Left forelimb (tissue), 1 donor: ENCODE measurements around the gene CCNI.
"Not testable (repeated sequence)": the region's sequence is repeated elsewhere in the genome, so short reads cannot be mapped to it uniquely, and the experiment has no call there.

Source experiments
- DNase-seq: peaks from one replicate; pipeline ENCODE4 v3.0.0-alpha.2; 2018; ENCODE audit warnings: low spot score

The CCNI gene, protein sequence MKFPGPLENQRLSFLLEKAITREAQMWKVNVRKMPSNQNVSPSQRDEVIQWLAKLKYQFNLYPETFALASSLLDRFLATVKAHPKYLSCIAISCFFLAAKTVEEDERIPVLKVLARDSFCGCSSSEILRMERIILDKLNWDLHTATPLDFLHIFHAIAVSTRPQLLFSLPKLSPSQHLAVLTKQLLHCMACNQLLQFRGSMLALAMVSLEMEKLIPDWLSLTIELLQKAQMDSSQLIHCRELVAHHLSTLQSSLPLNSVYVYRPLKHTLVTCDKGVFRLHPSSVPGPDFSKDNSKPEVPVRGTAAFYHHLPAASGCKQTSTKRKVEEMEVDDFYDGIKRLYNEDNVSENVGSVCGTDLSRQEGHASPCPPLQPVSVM

DNA sequence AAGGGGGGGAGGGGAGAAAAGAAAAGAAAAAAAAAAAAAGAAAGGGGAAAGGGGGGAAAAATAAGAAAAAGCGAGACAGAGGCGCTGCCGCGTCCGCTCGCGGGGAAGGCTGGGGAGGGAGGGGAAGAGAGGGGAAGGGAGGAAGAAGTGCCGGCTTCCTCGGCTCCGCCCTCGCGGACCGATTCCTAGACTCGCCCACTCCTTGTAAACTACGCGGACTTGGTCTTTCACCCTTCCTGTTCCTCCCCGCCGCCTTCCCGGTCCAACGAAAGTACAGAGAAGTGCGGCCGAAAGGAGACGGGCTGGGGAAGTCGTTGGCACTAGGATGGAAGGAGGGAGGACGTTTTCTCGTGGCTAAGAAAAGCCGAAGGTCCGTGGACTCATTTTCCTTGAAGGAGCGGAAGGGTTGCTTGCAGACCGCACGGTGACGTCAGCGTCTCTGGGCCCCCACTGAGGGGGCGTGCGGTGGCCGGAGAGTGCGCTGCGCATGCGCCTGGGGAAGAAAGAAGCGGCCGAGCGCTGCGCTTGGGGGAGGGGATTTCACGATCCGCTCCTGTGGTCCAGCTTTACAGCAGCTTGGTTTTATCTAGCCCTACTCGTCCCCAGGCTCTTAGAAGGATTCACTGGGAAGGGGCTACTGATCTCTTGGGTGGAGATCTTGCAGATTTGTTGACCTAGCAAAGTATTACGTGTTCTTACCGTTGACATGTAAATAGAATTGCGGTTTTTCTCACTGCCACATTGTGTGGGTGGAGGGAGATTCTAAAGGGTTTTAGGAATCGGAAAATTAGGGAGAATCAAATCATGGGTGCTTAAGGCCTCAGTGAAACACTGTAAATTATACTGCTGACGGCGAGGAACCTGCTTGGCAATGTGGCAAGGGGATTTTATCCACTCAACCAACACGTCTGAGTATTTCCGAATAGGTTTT is at the start of gene CCNI:
TSS of gene CCNI (minus strand) at position 121 of the 931 bp plus-strand sequence. CDS start 9,627 bp downstream, outside the sequence.
- peak; percentile 99 for DNase-seq

DNA sequence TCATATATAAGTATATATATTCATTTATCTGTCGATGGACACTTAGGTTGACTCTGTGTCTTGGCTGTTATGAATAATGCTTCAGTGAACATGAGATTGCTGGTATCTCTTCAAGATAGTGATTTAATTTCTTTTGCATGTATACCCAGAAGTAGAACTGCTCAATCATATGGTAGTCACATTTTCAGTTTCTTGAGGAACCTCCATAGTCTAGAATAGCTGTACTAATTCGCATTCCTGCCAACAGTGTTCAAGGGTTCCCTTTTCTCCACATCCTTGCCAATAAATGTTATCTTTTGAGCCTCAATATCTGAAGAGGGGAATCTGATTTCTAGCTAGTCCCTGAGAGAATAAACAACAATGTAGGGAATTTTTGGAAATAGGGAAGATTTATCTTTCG is 48.8 kb upstream of the CCNI start:
- no peak for DNase-seq

DNA sequence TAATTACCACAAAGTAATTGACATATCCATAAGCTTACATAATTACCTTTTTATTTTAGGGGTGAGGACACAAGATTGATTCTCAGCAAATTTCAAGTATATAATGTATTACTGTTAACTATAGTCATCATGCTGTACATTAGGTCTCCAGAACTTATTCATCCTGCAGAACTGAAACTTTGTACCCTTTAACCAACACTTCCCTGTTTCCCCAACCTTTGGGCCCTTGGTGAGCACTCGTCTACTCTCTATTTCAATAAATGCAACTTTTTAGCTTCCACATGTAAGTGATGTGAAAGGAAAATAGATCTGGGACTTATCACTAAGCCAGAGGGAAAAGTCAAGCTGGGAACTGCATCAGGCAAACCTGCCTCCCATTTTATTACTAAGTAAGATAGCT is 47.6 kb upstream of the CCNI start:
- DNase-seq: no peak

DNA sequence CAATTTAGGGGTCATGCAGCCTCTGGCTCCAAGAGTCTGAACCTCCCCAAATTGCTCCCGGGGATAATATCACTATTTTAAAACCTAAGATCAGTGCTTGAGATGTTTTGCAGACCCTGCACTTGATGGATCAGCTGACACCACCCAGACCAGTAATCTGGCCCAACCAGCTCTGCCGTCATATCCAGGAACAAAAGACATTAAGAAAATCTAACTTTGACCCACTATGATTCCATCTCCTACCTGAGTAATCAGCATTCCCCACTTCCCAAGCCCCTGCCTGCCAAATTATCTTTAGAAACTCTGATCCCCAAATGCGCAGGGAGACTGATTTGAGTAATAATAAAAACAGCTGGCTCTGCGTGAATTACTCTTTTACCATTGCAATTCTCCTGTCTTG is 46.9 kb upstream of the CCNI start:
- DNase-seq: no peak

DNA sequence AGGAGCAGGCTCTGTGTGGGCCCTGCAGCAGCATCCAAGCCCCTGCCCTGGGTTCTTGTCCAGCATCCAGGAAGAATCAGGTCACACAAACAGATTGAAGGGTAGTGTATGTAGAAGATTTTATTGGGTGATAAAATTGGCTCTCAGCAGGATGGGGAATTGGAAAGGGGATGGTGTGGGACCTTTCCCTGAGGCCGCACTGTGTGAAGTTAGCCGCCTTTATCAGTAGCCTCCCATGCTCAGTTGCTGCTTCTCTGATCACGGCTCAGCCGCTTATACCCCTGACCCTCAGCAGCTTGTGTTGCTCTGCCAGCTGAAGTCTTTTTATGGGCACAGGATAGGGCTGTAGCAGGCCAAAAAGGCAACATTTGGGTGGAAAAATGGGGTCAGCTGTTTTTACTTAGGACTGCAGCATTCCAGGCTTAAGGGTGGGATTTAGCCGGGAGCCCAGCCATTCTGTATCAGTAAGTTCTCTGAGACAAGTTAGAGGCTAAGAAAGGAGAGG is 46.0 kb upstream of the CCNI start:
- DNase-seq: no peak

DNA sequence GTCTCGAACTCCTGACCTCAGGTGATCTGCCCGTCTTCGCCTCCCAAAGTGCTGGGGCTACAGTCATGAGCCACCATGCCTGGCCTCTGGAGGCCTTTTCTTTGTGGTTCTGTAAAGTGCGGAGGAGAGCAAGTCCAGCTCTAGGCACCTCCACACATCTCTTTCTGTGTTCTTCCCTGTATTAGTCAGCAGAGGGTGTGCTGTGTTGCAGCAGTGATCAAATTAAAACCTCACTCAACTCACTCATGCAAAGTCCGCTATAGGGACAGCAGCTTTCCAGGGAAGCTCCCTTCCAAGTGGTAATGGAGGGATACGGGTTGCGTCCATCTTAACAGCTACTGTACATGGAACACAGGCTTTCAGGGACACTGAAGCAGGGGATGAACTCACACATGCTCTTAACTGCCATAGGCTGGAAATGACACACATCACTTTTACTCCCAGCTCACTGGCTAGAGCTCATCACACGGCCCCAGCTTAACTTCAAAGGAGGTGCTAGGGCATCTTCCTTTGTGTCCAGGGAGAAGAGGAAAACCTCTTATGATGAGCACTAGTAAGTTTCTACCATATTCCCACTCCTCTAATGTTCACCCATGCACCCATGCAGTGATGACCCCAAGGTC is 45.2 kb upstream of the CCNI start:
- no peak for DNase-seq

DNA sequence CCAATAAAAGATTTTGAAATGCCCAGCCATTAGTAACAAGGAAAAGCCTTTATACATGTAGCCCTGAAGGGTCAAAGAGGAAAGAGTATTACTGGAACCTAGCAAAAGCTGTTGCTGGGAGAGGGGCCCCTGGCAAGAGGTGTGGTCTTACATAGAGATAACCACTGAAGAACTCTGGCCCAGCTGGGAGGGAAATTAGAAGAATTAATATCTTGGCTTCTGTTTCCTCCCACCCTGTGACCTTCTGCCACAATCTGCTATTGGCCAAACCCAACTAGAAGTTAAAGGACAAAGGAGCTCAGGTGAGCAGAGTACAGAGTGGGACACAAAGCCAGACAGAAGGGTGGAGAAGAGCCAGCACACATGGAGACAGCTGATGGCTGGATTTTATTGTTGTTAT is 41.9 kb upstream of the CCNI start:
- DNase-seq: no peak

DNA sequence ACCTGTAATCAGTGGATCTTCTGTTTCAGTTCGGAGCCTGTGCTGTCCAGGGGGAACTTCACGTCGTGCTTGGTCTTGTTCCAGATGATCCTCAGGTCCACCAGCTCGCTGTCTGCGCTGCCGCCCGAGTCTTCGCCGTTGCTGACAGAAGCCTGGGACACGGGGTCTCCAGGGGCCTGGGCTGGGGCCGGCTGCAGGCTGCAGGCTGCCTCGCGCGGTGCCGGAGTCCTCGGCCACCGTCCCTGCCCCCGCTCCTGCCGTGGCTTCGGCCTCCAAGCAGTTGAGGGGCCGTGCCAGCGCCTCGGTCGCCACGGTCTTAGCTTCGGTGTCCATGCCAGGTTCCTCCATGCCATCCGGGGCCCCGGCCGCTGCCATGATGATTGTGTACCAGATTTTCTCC is 37.3 kb upstream of the CCNI start:
- DNase-seq: no peak

DNA sequence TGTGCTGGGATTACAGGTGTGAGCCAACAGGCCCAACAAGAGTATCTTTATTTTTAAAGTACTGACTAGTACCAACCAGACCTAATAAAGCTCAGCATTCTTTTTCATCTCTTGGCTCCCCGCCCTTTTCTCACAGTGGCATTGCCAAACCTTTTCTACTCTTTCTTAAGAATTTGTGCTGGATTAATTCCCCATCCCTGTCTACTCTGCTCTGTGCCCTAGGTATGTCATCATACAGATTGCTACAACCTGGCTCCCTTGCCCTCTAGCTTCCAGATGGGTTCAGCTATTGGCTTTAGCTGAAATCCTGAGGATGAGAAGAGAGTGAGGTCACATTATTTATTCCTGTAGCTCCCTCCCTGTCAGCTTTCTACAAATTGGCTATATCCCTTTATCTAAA is 34.9 kb upstream of the CCNI start:
- no peak for DNase-seq

DNA sequence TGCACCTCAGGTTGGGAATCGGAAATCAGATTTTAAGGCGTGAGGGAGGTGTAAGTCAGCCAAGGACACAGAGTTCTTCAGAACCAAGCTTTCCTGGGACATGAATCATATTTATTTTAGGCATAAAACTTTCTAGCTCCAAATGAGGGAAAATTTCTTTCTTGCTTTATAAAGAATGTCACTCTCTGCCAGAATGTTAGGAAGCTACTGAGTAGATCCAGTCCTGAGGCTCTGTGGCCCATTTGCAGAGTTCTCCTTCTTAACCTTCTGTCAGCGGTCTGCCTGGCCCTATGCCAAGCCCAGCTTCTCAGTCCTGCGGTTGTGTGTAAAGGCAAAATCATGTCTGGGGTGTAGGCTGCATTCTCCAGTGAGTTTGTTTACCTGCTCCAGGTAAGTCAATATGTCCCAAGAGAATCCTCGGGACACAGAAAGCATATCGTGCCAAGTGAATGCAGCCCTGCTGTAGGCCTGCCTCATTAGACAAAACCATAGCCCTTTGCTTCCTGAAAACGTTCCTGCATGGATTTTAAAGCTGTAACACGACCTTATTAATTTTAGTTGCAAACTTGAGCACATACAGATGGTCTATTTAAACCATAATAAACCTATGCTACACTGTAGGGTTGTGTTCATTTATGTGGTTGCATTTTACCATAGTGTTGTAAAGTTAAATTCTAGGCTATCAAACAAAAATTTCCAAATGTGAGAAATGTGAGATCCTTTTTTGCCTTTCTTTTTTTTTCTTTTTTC is 29.2 kb upstream of the CCNI start:
- no peak for DNase-seq

DNA sequence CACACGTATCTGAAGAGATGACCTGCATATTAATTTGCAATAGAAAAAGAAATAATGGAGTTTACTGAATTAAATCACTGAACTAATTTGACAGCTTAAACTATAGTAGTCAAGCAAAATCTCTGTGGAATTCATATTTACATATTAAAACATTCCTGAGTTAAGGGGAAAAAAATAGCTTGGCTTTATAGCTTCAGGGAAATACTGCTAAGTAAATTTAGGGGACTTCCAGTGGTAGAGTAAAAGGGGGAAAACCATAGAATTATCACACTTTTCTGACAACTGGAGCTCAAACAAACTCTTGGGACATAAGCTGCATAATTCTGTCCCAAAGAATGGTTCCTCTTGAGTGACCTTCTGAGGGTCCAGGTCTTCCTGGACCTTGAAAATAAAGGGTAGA is 28.6 kb upstream of the CCNI start:
- DNase-seq: no peak

DNA sequence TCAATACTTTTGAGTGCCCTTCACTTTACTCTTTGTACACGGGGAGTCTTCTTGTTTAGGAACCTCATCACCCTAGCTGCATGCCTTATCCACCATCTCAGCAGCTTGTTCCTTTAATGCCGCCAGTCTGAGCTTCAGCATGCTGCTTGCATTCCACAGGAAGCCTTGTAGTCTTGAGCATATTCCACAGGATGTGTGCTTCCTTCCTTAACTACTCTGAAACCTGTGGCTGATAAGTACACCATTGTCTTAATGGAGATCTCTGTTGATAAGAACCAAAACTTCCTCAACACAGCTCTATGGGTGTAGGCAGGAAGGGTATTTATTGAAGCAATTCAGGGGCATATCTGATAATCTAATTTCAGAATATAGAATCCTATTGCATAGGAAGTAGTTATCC is 24.4 kb upstream of the CCNI start:
- DNase-seq: no peak

DNA sequence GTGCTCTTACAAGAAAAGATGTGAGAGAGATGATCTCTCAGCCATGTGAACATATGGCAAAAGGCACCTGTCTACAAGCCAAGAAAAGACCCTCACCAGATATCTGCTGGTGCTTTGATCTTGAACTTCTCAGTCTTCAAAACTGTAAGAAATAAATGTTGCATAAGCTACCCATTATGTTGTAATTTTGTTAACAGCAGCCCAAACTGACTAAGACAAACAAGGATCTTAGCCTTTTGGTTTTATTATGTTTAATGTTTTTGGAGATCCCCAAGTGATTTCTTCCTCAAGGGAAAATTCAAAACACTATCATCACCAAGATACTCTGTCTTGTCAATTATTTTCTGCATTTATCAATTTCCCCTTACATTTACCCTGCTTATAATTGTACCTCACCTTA is 21.8 kb upstream of the CCNI start:
- no peak for DNase-seq

DNA sequence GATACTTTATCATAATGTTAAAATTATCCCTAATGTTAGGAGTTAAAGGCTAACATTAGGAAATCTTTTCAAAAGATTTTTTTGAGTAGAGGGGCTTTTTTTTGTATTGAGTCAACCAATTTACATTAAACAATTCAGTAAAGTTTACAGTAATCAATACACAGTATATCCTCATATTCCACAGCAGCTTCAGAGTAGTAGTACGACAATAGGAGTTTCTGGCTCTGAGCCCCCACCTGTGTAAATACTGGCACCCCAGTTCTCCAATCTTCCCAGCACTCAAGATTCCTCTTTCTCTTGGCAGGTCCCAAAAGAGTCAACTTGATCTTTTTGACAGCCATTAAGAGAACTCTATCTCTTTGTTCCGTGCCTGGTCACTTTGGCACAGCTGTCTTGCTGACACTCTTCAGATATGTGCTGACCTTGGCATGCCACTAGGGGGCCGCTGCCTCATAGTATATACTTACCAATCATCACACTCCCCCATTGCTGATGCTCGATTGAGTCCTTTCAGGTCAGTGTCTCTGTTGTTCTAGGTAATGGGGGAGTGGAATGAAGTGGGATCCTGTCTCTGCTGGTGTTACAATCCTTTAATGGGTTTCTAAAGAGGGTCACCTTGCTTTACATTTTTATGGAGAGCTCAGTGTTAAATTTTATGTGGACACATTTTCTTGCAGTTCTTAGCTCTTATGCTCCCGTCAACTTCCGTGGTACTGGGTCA is 19.5 kb upstream of the CCNI start:
- peak; percentile 78 for DNase-seq

DNA sequence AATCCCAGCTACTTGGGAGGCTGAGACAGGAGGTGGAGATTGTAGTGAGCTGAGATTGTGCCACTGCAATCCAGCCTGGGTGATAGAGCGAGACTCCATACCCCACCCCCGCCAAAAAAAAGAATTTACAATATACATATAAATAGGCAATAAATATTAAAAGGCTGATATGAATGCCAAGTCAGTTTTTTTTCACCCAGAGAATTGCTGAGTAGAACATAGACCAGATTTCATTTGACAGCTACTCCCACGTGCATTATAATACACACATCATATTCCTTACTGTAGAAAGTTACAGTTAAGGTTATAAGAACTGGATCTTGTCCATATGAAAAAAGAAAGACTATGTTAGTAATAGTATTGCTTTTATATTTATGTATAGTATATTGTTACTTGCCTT is 18.7 kb upstream of the CCNI start:
- no peak for DNase-seq

DNA sequence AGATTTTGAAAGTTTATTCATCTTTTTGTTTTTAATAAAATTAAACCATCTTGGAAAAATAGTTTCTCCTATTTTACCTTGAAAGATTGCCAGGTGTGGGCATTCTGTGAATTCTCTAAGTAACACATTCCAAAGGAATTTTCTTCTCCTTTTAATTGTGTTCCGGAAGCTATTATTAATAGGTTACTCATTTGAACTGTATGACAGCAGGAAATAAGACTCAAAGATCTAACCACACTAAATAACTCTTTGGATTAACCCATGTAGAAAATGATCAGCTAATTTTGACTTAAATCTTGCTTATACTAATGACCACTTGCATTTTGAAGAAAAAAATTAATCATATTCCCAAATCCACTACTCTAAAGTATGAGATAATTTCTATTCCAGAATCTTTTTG is 17.6 kb upstream of the CCNI start:
- DNase-seq: no peak

DNA sequence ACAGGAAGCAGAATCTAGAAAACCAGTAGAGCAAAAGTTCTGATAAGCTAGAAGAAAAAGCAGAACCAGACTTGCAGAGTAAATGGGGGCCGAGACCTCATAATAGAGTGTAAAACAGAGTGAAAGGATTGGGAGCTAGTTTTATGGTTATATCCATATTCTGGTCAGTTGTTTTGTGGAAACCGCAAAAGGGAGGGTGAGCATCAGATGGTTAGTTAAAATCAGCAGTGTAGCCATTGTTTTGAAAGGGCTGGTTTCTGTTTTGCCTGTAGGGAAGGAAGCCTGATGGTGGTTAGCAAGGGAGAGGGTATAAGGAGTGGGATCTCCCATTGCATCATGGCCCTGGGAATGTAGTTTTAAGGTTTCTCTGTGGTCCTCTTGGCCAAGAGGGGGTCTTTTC is 17.2 kb upstream of the CCNI start:
- no peak for DNase-seq

DNA sequence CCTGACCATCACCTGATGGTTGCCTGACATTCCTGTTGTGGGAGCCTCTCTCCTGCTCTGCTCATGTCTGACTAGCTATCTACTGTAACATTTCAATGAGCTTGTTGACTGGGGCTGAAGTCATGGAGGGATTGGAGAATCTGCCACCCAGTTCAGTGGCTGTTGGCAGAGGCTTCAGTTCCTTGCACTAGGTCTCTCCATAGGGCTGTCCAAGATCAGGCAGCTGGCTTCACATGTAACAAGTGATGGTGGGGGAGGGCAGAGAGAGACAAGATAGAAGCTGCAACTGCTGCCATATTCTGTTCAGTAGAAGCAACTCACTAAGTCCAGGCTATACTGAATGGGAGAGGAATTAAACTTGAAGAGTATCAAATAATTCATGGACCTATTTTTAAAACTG is 14.1 kb upstream of the CCNI start:
- DNase-seq: no peak

DNA sequence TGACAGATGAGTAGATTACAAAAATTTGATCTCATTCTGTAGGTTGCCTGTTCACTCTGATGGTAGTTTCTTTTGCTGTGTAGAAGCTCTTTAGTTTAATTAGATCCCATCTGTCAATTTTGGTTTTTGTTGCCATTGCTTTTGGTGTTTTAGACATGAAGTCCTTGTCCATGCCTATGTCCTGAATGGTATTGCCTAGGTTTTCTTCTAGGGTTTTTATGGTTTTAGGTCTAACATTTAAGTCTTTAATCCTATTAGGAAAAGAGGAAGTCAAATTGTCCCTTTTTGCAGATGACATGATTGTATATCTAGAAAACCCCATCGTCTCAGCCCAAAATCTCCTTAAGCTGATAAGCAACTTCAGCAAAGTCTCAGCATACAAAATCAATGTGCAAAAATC is 11.2 kb upstream of the CCNI start:
- DNase-seq: not testable (repeated sequence)

DNA sequence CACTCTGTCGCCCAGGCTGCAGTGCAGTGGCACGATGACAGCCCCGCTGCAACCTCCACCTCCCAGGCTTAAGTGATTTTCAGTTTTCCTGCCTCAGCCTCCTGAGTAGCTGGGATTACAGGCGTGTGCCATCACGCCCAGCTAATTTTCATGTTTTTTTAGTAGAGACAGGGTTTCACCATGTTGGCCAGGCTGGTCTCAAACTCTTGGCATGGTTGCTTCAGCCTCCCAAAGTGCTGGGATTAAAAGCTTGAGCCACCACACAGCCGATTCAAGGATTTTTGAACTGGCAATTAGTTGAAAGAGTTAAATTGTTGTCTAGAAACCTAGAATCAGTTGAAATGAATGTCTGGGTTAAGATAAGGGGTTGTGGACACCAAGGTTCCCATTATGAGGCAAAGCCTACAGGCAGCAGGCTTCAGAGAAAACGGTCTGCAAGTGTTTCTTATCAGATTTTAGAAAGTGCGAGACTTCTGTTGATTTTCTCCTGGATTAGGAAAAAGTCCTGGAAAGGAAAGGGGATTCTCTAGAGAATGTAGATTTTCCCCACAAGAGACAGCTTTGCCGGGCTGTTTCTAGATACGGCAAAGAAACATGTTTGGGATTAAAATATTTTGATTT is 8.3 kb upstream of the CCNI start:
- DNase-seq: no peak
